BE2C (cell line): ENCODE measurements around the gene RIC3.

Experiments used
- DNase-seq: peaks from one replicate; pipeline ENCODE4 v3.0.0-alpha.2; 2020
- H3K27me3 ChIP-seq: fragments of 250-450 bp; sonication (Bioruptor Pico); 2 replicates; pipeline ENCODE4 v1.5.1; 2020; ENCODE audit warnings: mild to moderate bottlenecking
- H3K36me3 ChIP-seq: fragments of 250-450 bp; sonication (Bioruptor Pico); 2 replicates; pipeline ENCODE4 v1.5.1; 2020; ENCODE audit warnings: mild to moderate bottlenecking
- H3K4me1 ChIP-seq: fragments of 250-450 bp; sonication (Bioruptor Pico); 2 replicates; pipeline ENCODE4 v1.5.1; 2020
- H3K4me3 ChIP-seq: 2 replicates; pipeline ENCODE4 v1.5.1; 2011; ENCODE audit warnings: low read depth, low read length
- H3K9me3 ChIP-seq: fragments of 250-450 bp; sonication (Bioruptor Pico); 2 replicates; pipeline ENCODE4 v1.5.1; 2020
- CTCF ChIP-seq: IDR thresholded peaks from 2 replicates; pipeline ENCODE4 v1.5.1; 2012; ENCODE audit warnings: mild to moderate bottlenecking, low read depth, low read length

RIC3 gene

GRCh38 chr11:8069771-8070170 lies 99.1 kb downstream of the RIC3 start:
- no peak for DNase-seq
- Histone ChIP-seq H3K9me3 (no peaks in the 10 kb centered on the region), H3K36me3 (no peaks in the 10 kb centered on the region), H3K4me1 (peaks cover 26% of the 10 kb centered on the region), H3K27me3 (no peaks in the 10 kb centered on the region), H3K4me3 (no peak overlapping the region)
- no peak for TF ChIP-seq CTCF

GRCh38 chr11:8068605-8069221 lies 100.1 kb downstream of the RIC3 start:
- Histone ChIP-seq H3K27me3 (no peaks in the 10 kb centered on the region), H3K4me1 (peaks cover 26% of the 10 kb centered on the region), H3K9me3 (no peaks in the 10 kb centered on the region), H3K4me3 (peak overlapping the region; percentile 26), H3K36me3 (no peaks in the 10 kb centered on the region)
- peak; percentile 71 for DNase-seq
- no peak for TF ChIP-seq CTCF

- no peaks in the 10 kb centered on the region for H3K27me3 ChIP-seq
- no peak for TF ChIP-seq CTCF
- no peaks in the 10 kb centered on the region for H3K9me3 ChIP-seq
- DNase-seq = peak; percentile 86
- H3K4me1 ChIP-seq = peaks cover 26% of the 10 kb centered on the region
- peak overlapping the region; percentile 26 for H3K4me3 ChIP-seq
- H3K36me3 ChIP-seq = no peaks in the 10 kb centered on the region
Observed at GRCh38 chr11:8067929-8068575, 100.8 kb downstream of the RIC3 start.

- H3K9me3 ChIP-seq = no peaks in the 10 kb centered on the region
- no peak for DNase-seq
- TF ChIP-seq CTCF = no peak
- H3K27me3 ChIP-seq = no peaks in the 10 kb centered on the region
- H3K4me1 ChIP-seq = peaks cover 26% of the 10 kb centered on the region
- H3K36me3 ChIP-seq = no peaks in the 10 kb centered on the region
- H3K4me3 ChIP-seq = no peak overlapping the region
Observed at GRCh38 chr11:8067567-8067928, 101.3 kb downstream of the RIC3 start.

GRCh38 chr11:8066911-8067455 lies 101.8 kb downstream of the RIC3 start:
- Histone ChIP-seq H3K4me1 (peaks cover 26% of the 10 kb centered on the region), H3K36me3 (no peaks in the 10 kb centered on the region), H3K4me3 (no peak overlapping the region), H3K27me3 (no peaks in the 10 kb centered on the region), H3K9me3 (no peaks in the 10 kb centered on the region)
- DNase-seq = no peak
- TF ChIP-seq CTCF = no peak
